Lower lobe of right lung (tissue), 2 donors: ENCODE data around the gene IL21R. TPM values are rescaled to one million over a fixed set of nuclear protein-coding genes. Genes with fewer than 3 reads are reported as not detected.
A peak's percentile ranks its signal among the peaks of the same experiment; 100 is the strongest.

ENCODE experiments used
- ATAC-seq, 2 donors: fragments of 200-7000 bp; cut with Tn5 transposase; one replicate each; pipeline ENCODE4 v1.9.1; 2020 to 2022; ENCODE audit warnings: mild to moderate bottlenecking in 2 of 2, moderate library complexity in 2 of 2
- DNase-seq: peaks from one replicate; pipeline ENCODE4 v3.0.0-alpha.2; 2020
- H3K27ac ChIP-seq: fragments of 200-600 bp; one replicate; pipeline ENCODE4 v1.8.0; 2022
- H3K27me3 ChIP-seq: fragments of 200-600 bp; one replicate; pipeline ENCODE4 v1.8.0; 2022; ENCODE audit warnings: low read depth
- H3K36me3 ChIP-seq: fragments of 200-600 bp; one replicate; pipeline ENCODE4 v1.8.0; 2022; ENCODE audit warnings: mild to moderate bottlenecking
- H3K4me1 ChIP-seq: fragments of 200-600 bp; one replicate; pipeline ENCODE4 v1.8.0; 2022
- H3K4me3 ChIP-seq: fragments of 200-600 bp; one replicate; pipeline ENCODE4 v1.8.0; 2022; ENCODE audit warnings: mild to moderate bottlenecking
- H3K9me3 ChIP-seq: fragments of 200-600 bp; one replicate; pipeline ENCODE4 v1.8.0; 2022
- intact Hi-C: fragments of 100-400 bp; cut with DNase I; formaldehyde crosslinking; loops from one replicate; pipeline ENCODE4 v1.11.0; 2022
- total RNA-seq: library from RNA; stranded (reverse); fragmentation: NEBNext Ultra II Directional; extraction: Animal tissue kit (Norgen Biotek cat#: 25700); gene quantifications from one replicate; pipeline ENCODE4 v1.2.1, GENCODE V29; 2021
- TF ChIP-seq, protein P1 (sequence below): fragments of 200-600 bp; IDR thresholded peaks from one replicate; pipeline ENCODE4 v1.8.0; 2022; ENCODE audit warnings: antibody characterized with exemption, mild to moderate bottlenecking
- donor health status: DM: no; HTN: yes; CAD: no; lungs with severe emphysema.

Gene IL21R
- total RNA-seq, 1 donor from 2014 or later, result 6.0 TPM

DNA sequence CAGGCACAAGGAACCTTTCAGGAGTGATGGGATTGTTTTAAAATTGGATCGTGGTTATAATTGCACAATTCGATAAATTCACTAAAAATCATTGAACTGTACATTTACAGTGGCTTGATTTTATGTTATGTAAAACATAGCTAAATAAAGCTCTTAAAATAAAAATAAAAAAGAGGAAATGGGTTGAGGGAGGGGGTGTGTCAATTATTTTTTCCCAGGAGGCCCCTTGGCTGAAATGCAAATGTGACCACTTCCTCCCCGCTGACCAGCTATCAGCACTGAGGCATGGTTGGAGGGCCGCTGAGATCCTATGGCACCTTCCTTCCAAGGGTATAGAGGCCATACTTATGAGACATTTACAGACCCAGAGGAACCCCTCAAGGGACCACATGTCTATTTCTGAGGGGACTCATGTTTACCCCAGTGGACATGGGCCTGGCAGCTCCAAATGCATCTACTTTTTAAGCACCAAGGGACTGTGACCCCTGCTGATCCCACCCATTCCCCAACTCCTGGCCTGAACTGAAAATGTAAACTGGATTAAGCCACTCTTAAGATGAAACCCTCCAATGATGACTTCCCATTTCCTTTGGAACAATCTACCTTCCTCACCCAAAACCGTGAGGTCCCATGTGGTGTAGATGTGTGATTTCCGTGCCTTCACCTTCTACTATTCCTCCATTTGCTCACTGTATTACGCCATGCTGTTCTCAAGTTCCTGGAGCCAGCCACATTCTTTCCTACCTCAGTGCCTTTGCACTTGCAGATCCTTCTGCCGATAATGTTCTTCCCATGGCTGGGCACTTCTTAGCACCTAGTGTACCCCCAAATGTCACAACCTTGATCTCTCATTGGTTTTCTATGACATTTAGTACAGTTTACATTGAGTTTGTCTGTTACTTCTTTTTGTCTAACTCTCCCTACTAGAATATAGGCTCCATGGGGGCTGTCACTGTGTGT is 2.8 kb upstream of the IL21R start:
- peaks cover 37% of the 10 kb centered on the region for H3K4me1 ChIP-seq
- TF ChIP-seq, protein P1, sequence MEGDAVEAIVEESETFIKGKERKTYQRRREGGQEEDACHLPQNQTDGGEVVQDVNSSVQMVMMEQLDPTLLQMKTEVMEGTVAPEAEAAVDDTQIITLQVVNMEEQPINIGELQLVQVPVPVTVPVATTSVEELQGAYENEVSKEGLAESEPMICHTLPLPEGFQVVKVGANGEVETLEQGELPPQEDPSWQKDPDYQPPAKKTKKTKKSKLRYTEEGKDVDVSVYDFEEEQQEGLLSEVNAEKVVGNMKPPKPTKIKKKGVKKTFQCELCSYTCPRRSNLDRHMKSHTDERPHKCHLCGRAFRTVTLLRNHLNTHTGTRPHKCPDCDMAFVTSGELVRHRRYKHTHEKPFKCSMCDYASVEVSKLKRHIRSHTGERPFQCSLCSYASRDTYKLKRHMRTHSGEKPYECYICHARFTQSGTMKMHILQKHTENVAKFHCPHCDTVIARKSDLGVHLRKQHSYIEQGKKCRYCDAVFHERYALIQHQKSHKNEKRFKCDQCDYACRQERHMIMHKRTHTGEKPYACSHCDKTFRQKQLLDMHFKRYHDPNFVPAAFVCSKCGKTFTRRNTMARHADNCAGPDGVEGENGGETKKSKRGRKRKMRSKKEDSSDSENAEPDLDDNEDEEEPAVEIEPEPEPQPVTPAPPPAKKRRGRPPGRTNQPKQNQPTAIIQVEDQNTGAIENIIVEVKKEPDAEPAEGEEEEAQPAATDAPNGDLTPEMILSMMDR, result no peak
- no peak overlapping the region for H3K27ac ChIP-seq
- no peaks in the 10 kb centered on the region for H3K27me3 ChIP-seq
- H3K4me3 ChIP-seq, result no peak overlapping the region
- DNase-seq, result no peak
- H3K9me3 ChIP-seq, result no peaks in the 10 kb centered on the region
- intact Hi-C loops, result no loop called here
- no peaks in the 10 kb centered on the region for H3K36me3 ChIP-seq
- no peak for ATAC-seq

DNA sequence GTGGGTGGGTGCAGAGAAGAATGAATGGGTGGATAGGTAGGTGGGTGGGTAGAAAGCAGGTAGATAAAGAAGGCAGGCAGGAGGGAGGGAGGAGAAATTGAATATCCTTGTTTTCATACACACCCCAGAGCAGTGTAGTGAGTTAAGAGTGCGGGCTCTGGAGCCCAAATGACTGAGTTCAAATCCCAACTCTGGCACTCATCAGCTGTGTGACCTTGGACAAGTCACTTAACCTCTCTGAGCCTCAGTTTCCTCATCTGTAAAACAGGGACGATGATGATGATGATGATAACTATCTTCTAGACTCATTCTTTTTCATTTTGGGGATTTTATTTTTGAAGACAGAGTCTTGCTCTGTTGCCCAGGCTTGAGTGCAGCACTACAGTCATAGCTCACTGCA is 2.0 kb upstream of the IL21R start:
- Histone ChIP-seq H3K27ac (no peak overlapping the region), H3K4me1 (peaks cover 37% of the 10 kb centered on the region), H3K4me3 (no peak overlapping the region), H3K36me3 (no peaks in the 10 kb centered on the region), H3K9me3 (no peaks in the 10 kb centered on the region), H3K27me3 (no peaks in the 10 kb centered on the region)
- ATAC-seq (no peak), DNase-seq (no peak)
- TF ChIP-seq, protein P1, result no peak
- intact Hi-C loops, result no loop called here

DNA sequence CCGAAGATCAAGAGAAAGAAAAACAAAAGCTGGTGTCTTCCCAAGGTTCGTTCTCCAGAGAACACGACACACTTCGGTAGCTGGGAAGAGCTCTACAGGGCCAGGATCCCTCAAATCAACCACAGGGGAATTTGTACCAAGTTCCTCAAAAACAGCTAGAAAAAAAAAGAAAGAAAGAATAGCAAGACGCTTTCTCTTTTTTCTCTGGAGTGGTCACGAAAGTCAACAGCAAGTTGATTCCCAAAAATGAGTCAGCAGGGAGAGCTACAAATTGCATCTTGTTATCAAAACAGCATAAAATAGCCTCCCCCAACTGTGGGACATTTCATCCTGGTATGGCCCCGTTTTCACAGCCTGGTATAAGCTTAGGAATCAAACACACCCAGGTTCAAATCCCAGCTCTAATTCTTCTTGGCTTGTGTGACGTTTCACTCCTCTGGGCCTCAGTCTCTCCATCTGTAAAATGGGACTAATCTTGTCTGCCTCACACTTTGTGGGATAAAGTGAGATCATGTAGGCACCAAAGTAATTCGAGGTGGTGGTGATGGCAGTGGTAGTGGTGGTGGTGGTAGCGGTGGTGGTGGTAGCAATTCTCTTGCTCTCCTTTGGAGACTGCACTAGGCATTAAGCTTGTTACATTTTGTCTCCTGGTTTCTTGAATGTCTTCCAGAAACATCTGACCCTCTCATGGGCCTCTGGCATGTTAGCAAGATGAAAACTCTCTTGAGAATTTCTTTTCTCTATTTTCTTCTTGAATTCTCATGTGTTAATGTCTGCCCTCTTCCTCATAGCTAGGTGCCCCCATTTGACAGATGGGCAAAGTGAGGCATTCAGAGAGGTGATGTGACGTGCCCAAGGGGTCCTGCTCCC is 988 bp upstream of the IL21R start:
- Histone ChIP-seq H3K4me1 (peaks cover 44% of the 10 kb centered on the region), H3K27ac (peak overlapping the region; percentile 71), H3K9me3 (no peaks in the 10 kb centered on the region), H3K27me3 (no peaks in the 10 kb centered on the region), H3K4me3 (no peak overlapping the region), H3K36me3 (no peaks in the 10 kb centered on the region)
- DNase-seq (no peak), ATAC-seq (no peak)
- TF ChIP-seq, protein P1, result no peak
- intact Hi-C loops, result no loop called here

DNA sequence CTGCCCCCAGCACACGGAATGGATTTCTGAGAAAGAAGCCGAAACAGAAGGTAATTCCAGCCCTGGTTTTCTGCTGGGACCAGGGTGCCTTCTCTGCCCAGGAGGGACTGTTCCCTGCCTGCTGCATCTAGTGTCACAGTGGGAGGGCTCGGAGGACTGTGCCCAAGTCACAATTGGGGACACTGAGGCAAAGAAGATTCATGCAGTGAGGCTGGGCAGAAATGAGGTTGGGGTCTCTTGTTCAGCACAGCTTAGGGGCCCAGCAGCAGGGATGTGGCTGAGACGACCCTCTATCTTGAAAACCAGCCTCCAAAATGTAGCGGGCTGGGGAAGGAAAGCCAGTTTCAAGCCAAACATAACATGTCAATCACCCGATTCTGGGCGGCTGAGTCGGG is 592 bp downstream of the IL21R start:
- no peaks in the 10 kb centered on the region for H3K9me3 ChIP-seq
- H3K36me3 ChIP-seq, result no peaks in the 10 kb centered on the region
- ATAC-seq (no peak), DNase-seq (no peak)
- intact Hi-C loops, result no loop called here
- peaks cover 45% of the 10 kb centered on the region for H3K4me1 ChIP-seq
- H3K27ac ChIP-seq, result peak overlapping the region; percentile 71
- peak overlapping the region; percentile 48 for H3K4me3 ChIP-seq
- H3K27me3 ChIP-seq, result no peaks in the 10 kb centered on the region
- TF ChIP-seq, protein P1, result no peak

DNA sequence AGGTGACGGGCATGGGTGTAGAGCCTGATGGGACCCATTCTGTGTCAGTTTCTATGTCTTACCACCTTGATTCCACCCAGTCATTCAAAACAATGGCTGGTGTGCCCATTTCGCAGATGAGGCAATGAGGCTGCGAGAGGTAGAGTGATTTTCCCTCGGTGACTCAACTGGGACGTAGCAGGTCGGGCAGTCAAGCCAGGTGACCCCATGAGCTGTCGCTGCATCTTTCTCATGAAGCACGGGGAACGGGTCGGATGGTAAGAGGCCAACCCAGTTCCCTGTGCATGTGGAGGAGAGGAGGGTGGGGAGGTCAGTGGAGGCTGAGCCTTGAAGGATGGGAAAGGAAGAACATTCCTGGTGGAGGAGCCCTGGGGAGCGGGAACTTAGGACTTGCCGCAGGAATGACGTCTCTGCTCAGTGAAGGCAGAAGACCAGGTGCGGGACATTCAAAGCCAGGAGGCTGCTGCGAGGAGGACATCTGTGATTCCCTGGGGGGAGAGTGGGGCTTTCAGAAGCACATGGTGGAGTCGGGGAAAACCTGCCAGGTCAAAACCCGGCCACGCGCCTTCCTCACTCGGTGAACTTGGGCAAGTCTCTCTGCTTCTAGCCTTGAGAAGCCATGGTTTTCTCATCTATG is 1.1 kb downstream of the IL21R start:
- no peak for DNase-seq
- TF ChIP-seq, protein P1, result no peak
- Histone ChIP-seq H3K4me3 (peak overlapping the region; percentile 48), H3K27me3 (no peaks in the 10 kb centered on the region), H3K4me1 (peaks cover 45% of the 10 kb centered on the region), H3K36me3 (no peaks in the 10 kb centered on the region), H3K27ac (peak overlapping the region; percentile 71), H3K9me3 (no peaks in the 10 kb centered on the region)
- intact Hi-C loops, result no loop called here
- no peak for ATAC-seq
